ENCODE data around the gene ERP27. TPM values are rescaled to one million over a fixed set of nuclear protein-coding genes. Genes with fewer than 3 reads are reported as not detected.

ERP27 gene
- total and polyA plus RNA-seq, 2 of the 8 experiments (the other 6 are each of a cell fraction or from before 2014, with no cell fraction given) = not detected

DNA sequence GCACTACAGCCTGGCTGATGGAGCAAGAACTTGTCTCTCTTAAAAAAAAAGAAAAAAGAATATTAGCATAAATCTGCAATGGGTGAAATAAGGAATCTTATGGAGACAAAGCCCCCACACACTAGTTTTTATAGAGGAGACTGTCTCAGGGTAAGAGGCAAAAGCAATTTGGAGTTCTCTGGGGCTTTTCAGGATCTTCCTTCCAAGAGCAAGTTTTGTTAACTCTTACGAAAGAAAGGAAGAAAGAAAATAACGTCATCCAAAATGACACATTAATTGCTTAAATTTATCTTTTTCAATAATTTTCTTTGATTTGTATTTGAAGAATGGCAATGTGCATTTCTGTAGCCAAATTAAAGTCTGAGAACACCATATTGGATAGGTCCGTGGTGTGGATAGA lies 38.3 kb upstream of the ERP27 start:
- FAIRE-seq (no peak), DNase-seq (ENCODE audit: low read depth in 1 of 2, low spot score in 2 of 2) (no peak)
- no peak overlapping the region for H2BK5ac ChIP-seq (ENCODE audit: low read depth, low read length)
- H3K56ac ChIP-seq (replicated peaks; ENCODE audit: insufficient read length, low read depth, low read length) = no peak overlapping the region
- no peak overlapping the region for H3K9ac ChIP-seq (replicated peaks in 1 of 4; ENCODE audit: extremely low read depth in 1 of 4, low read depth in 3 of 4, low read length in 3 of 4)
- POLR2A ChIA-PET (ENCODE audit: partially characterized antibody) = no interaction called here
- no peak overlapping the region for H4K5ac ChIP-seq (ENCODE audit: insufficient read length, low read depth, low read length)
- no peaks in the 10 kb centered on the region for H3K9me3 ChIP-seq (ENCODE audit: insufficient read depth in 2 of 2, low read depth in 1 of 2, low read length in 1 of 2)
- no peak overlapping the region for H2BK20ac ChIP-seq (ENCODE audit: low read length)
- no peaks in the 10 kb centered on the region for H3K23me2 ChIP-seq (ENCODE audit: low read depth, low read length)
- H2BK12ac ChIP-seq (ENCODE audit: low read depth, low read length) = no peak overlapping the region
- no peak overlapping the region for H3K4me3 ChIP-seq (ENCODE audit: extremely low read depth in 1 of 4, insufficient read depth in 2 of 4, low read depth in 3 of 4, low read length in 4 of 4)
- 94% methylated on average over 3 of the region's 3 CpGs; no CpG with 5 or more reads in 1 of the 2 experiments for WGBS, 2 experiments (ENCODE audit: extremely low coverage in 1 of 2, insufficient coverage in 1 of 2, insufficient read length in 1 of 2, insufficient replicate concordance in 2 of 2, low coverage in 1 of 2, low lambda C conversion rate in 2 of 2, missing lambda C conversion rate in 1 of 2)
- no peak overlapping the region for H4K8ac ChIP-seq (ENCODE audit: extremely low read depth, insufficient read depth, low read length)
- H2AFZ ChIP-seq (ENCODE audit: low read length) = no peak overlapping the region
- CTCF ChIA-PET (ENCODE audit: partially characterized antibody) = interaction anchor here (1.0 kb wide), 1 partner anchor 40 kb away, joined by 3 read pairs; no protein-coding TSS in a partner anchor
- no peak overlapping the region for H3K14ac ChIP-seq (ENCODE audit: insufficient read length)
- H3K18ac ChIP-seq (ENCODE audit: extremely low read depth, low read length) = no peak overlapping the region
- H3K4ac ChIP-seq (replicated peaks; ENCODE audit: insufficient read length, low read depth, low read length) = no peak overlapping the region
- H3K36me3 ChIP-seq (ENCODE audit: control insufficient read depth in 2 of 4, insufficient read depth in 4 of 4, low read length in 3 of 4) = no peaks in the 10 kb centered on the region
- no peaks in the 10 kb centered on the region for H3K79me1 ChIP-seq (ENCODE audit: low read depth, low read length)
- no peaks in the 10 kb centered on the region for H3K27me3 ChIP-seq (replicated peaks in 1 of 4; ENCODE audit: control insufficient read depth in 3 of 4, extremely low read depth in 1 of 4, insufficient read depth in 3 of 4, low read length in 3 of 4)
- H4K20me1 ChIP-seq (replicated peaks in 1 of 2; ENCODE audit: control insufficient read depth in 1 of 2, insufficient read depth in 2 of 2, low read length in 2 of 2) = no peaks in the 10 kb centered on the region
- no peak overlapping the region for H2AK5ac ChIP-seq (ENCODE audit: low read depth, low read length)
- no peak overlapping the region for H2BK15ac ChIP-seq (ENCODE audit: low read length)
- H3K23ac ChIP-seq (ENCODE audit: insufficient read length) = no peak overlapping the region
- H4K91ac ChIP-seq (replicated peaks; ENCODE audit: insufficient read length, low read length) = no peak overlapping the region
- H2BK120ac ChIP-seq (replicated peaks; ENCODE audit: low read depth, low read length) = no peak overlapping the region
- no peaks in the 10 kb centered on the region for H3K4me1 ChIP-seq (replicated peaks in 1 of 4; ENCODE audit: control insufficient read depth in 3 of 4, insufficient read depth in 4 of 4, low read length in 3 of 4)
- no peaks in the 10 kb centered on the region for H3K79me2 ChIP-seq (ENCODE audit: control insufficient read depth in 1 of 2, insufficient read depth in 2 of 2, low read length in 2 of 2)
- no peak overlapping the region for H3K27ac ChIP-seq (ENCODE audit: low read depth, low read length)
- TF ChIP-seq, protein P1, sequence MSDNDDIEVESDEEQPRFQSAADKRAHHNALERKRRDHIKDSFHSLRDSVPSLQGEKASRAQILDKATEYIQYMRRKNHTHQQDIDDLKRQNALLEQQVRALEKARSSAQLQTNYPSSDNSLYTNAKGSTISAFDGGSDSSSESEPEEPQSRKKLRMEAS (IDR thresholded peaks at IDR 0.05) = no peak
- H3K4me2 ChIP-seq (ENCODE audit: insufficient read depth in 1 of 2, low read depth in 2 of 2, low read length in 2 of 2) = no peak overlapping the region

Data from H1 (cell line).